ENCODE measurements around the gene GUCA1C.

Gene GUCA1C

GRCh38 chr3:108914774-108915641 is 38.7 kb downstream of the GUCA1C start:
- H3K4me3 ChIP-seq (ENCODE audit: low read depth, low read length) = no peak overlapping the region
- TF ChIP-seq CTCF (IDR thresholded peaks at IDR 0.05; ENCODE audit: borderline replicate concordance, insufficient read depth, low read depth, low read length) = peak; percentile 81

- no peak overlapping the region for H3K4me3 ChIP-seq (ENCODE audit: low read depth, low read length)
- no peak for TF ChIP-seq CTCF (IDR thresholded peaks at IDR 0.05; ENCODE audit: borderline replicate concordance, insufficient read depth, low read depth, low read length)
Observed at GRCh38 chr3:108909799-108910198, 43.9 kb downstream of the GUCA1C start.

- no peak overlapping the region for H3K4me3 ChIP-seq (ENCODE audit: low read depth, low read length)
- no peak for TF ChIP-seq CTCF (IDR thresholded peaks at IDR 0.05; ENCODE audit: borderline replicate concordance, insufficient read depth, low read depth, low read length)
Observed at GRCh38 chr3:108907194-108907593, 46.5 kb downstream of the GUCA1C start.

GRCh38 chr3:108899530-108899929 is 54.1 kb downstream of the GUCA1C start:
- H3K4me3 ChIP-seq (ENCODE audit: low read depth, low read length) = no peak overlapping the region
- no peak for TF ChIP-seq CTCF (IDR thresholded peaks at IDR 0.05; ENCODE audit: borderline replicate concordance, insufficient read depth, low read depth, low read length)

- no peak overlapping the region for H3K4me3 ChIP-seq (ENCODE audit: low read depth, low read length)
- TF ChIP-seq CTCF (IDR thresholded peaks at IDR 0.05; ENCODE audit: borderline replicate concordance, insufficient read depth, low read depth, low read length) = no peak
Observed at GRCh38 chr3:108897883-108898282, 55.8 kb downstream of the GUCA1C start.

GRCh38 chr3:108894981-108895380 is 58.7 kb downstream of the GUCA1C start:
- TF ChIP-seq CTCF (IDR thresholded peaks at IDR 0.05; ENCODE audit: borderline replicate concordance, insufficient read depth, low read depth, low read length) = no peak
- H3K4me3 ChIP-seq (ENCODE audit: low read depth, low read length) = no peak overlapping the region

GRCh38 chr3:108891833-108892232 is 61.8 kb downstream of the GUCA1C start:
- no peak for TF ChIP-seq CTCF (IDR thresholded peaks at IDR 0.05; ENCODE audit: borderline replicate concordance, insufficient read depth, low read depth, low read length)
- no peak overlapping the region for H3K4me3 ChIP-seq (ENCODE audit: low read depth, low read length)
